ENCODE data around the gene AIP.
"Not testable (repeated sequence)": the region's sequence is repeated elsewhere in the genome, so short reads cannot be mapped to it uniquely, and the experiment has no call there.

AIP gene

GRCh38 chr11:67469508-67469811 is 13.4 kb upstream of the AIP start:
- DNase-seq, result no peak

DNA sequence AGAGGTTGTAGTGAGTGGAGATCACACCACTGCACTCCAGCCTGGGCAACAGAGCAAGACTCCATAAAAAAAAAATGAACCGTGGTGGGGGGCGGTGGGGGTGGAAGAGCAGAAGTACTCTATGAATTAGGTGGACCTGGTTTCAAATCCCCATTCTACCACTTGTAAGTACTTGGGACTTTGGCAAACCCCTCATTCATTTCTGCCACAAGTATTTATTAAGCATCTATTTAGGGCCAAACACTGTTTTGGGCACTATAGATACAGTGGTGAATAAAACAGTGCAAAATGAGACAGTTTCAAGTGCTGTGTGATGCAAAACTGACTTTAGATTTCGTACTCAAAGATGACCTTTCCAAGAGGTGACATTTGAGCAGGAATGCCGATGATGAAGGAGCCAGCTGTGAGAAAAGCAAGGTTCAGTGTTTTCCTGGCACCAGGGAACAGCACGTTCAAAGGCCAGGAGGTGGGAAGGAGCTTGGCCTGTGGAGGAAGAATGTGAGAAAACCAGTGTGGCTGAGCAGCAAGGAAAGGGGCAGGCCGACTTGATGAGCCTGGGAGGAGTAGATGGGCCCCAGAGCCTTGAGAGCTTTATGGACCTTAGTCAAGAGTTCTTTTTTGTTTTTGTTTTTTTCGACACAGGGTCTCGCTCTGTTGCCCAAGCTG is 12.4 kb upstream of the AIP start:
- no peak for DNase-seq

DNA sequence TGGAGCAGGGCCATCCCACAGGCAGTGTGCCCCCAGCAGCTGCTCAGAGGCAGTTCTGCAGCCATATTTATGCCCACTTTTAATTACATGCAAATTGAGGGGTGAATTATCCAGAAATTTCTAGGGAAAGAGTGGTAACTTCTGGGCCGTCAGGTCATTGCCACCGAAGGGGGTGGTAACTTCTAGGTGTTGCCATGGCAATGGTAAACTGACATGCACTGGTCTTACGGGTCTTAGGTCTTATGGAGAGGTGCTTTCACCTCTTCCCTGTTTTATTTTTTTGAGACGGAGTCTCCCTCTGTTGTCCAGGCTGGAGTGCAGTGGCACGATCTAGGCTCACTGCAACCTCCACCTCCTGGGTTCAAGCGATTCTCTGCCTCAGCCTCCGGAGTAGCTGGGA is 9.9 kb upstream of the AIP start:
- DNase-seq, result no peak

GRCh38 chr11:67476692-67477091 is 6.1 kb upstream of the AIP start:
- DNase-seq, result not testable (repeated sequence)

DNA sequence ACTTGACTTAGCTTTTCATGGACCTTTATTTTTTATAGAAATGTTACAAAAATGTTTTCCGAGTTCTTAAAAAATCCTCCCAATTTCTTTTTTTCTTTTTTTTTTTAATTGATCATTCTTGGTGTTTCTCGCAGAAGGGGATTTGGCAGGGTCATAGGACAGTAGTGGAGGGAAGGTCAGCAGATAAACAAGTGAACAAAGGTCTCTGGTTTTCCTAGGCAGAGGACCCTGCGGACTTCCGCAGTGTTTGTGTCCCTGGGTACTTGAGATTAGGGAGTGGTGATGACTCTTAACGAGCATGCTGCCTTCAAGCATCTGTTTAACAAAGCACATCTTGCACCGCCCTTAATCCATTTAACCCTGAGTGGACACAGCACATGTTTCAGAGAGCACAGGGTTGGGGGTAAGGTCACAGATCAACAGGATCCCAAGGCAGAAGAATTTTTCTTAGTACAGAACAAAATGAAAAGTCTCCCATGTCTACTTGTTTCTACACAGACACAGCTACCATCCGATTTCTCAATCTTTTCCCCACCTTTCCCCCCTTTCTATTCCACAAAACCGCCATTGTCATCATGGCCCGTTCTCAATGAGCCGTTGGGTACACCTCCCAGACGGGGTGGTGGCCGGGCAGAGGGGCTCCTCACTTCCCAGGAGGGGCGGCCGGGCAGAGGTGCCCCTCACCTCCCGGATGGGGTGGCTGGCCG is 5.3 kb upstream of the AIP start:
- DNase-seq, result not testable (repeated sequence)

DNA sequence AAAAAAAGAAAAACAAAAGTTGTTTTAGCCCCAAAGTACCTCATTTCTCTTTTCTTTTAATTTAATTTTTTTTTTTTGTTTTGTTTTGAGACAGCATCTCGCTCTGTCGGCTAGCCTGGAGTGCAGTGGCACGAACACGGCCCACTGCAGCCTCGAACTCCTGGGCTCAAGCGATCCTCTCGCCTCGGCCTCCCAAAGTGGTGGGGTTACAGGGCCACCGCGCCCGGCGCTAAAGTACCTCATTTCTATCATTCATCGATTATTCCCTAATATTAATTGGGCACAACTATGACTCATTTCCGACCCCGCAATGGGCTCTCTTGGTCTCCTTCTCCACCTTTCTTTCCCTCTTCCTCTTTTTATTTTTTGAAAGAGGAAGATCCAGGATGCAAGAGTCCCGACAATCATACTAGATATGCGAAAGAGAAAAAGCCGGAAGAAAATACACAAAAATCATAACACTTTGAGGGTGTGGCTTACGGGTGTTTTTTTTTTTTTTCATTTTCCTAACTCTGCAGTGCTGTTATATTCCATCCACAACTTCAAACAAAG is 475 bp upstream of the AIP start:
- DNase-seq, result no peak

GRCh38 chr11:67483831-67484665 is 1.2 kb downstream of the AIP start:
- no peak for DNase-seq

GRCh38 chr11:67484847-67485311 is 2.1 kb downstream of the AIP start:
- no peak for DNase-seq

DNA sequence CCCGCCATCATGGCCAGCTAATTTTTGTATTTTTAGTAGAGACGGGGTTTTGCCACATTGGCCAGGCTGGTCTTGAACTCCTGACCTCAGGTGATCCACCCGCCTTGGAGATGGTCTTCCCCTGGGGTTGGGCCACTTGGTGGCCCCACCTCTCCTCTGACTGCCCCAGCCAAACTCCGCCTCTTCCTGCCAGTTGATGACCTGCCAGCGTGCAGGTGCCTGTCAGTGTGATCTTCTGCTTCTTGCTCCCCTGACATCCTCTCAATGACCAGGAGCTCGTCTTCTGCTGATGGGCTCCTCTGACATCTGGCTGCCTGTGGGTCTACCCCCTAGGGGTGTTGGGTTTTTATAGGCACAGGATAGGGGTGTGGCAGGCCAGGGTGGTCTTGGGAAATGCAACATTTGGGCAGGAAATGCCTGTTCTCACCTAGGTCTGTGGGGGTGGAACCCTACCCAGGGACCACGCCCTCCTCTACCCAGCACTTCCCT is 3.1 kb downstream of the AIP start:
- DNase-seq, result not testable (repeated sequence)

GRCh38 chr11:67486481-67487195 is 3.8 kb downstream of the AIP start:
- no peak for DNase-seq

GRCh38 chr11:67489203-67489884 is 6.5 kb downstream of the AIP start:
- DNase-seq, result no peak

- DNase-seq, result no peak
These were observed 7.3 kb downstream of the AIP start for GRCh38 chr11:67489885-67490726.

DNA sequence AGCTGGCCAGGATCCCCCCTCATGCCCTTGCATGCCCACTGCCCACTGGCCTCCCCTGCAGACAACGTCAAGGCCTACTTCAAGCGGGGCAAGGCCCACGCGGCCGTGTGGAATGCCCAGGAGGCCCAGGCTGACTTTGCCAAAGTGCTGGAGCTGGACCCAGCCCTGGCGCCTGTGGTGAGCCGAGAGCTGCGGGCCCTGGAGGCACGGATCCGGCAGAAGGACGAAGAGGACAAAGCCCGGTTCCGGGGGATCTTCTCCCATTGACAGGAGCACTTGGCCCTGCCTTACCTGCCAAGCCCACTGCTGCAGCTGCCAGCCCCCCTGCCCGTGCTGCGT is 7.9 kb downstream of the AIP start:
- no peak for DNase-seq

DNA sequence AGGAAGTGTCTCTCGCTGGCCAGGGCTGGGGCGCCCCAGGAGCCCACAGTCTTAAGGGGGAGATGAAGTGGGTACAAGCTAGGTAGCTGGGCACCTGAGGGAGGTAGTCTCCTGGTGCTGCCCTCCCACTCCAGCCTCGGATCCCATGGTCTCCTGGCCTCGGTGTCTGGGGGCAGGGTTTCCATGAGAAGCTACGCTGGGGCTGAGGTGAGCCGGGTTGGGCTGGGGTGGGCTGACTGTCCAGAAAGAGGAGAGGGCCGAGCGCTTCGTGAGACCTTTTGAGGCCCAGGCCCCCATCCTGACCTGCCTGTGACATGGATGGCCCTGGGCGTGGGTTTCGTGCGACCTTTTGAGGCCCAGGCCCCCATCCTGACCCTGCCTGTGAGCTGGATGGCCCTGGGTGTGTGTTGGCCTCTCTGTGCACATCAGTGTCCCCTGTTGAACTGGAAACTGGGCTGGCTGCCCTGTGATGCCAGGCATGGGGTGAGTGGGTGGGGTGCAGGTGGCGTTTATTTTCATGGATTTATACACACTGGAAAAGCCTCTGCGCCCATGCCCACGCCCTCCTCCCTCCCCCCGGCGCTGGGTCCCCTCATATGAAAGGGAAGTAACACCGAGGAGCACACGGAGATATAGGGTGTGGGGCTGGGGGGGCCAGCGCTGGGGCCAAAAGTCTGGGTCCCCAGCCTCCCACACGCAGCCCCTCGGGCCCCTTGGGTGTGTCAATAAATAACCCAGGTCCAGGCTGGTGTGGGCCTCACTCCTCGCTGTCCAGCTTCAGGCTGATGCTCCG is 8.6 kb downstream of the AIP start:
- no peak for DNase-seq

DNA sequence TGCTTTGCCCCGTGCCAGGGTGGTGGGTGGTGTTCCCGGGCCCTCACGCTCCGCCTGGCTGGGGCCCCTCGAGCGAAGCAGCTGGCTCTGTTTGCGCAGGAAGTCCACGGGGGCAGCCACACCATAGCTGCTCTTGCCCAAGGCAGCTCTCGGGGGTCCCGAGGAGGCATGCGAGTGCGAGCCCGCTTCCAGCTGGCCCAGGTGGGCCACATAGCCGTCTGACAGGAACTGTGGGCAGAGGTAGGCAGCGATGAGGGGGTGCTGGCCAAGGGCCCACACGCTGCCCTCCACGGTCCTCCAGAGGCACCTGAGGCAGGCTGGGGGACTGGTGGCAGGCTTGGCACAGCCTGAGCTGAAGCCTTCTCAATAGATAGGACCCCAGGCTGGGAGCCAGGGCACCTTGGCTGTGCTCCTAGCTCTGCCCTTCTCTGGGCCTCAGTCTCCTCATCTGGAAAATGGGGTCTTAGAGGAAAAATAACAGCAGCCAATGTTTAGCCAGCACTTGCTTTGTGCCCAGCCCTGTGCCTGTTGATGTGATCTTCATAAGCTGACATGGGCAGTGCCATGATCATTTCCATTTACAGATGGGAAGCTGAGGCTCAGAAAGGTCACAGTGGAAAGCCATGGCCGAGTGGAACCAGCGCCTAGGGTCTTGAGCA is 9.4 kb downstream of the AIP start:
- no peak for DNase-seq

DNA sequence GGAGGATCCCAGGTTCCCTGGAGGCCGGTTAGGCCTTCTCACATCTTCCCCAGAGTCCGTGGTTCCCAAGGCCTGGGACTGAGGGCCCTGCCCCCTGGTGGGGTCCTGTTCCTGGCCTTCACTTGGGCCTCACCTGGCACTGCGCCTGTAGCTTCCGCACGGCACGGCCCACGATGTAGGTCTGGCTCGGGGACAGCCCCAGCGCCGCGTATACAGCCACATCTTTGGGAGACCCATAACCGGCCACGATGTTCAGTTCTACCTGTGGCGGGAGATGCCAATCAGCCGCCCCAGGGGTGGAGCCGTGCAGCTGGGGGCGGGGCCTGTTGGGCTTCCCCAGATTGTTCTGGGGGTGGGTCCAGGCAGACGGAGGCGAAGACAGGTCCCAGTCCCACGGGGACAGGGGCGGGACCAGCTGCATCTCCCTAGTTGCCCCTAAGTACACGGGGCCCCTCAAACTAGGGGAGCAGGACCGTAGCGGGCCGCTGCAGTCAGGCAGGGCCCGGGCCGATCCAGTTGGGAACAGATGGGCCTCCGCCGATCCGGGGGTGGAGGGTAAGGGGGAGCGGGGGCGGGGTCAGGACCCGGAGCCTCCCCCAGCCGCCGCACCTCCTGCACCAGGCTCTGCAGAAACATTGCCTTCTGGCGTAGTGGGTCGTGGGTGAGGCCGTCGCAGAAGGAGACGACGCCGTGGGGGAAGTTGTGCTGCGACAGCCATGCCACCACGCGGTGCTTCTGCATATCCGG is 10.1 kb downstream of the AIP start:
- no peak for DNase-seq

GRCh38 chr11:67493548-67494370 is 10.9 kb downstream of the AIP start:
- no peak for DNase-seq
